HuH-7.5 (cell line): ENCODE data around the gene USE1.
"Not testable (repeated sequence)": the region's sequence is repeated elsewhere in the genome, so short reads cannot be mapped to it uniquely, and the experiment has no call there.

Experiments
- DNase-seq: peaks from one replicate; pipeline ENCODE4 v3.0.0; 2011; ENCODE audit warnings: low spot score

Gene USE1

GRCh38 chr19:17215127-17215971, at the start of gene USE1:
TSS of gene USE1 (plus strand) at chr19:17215357. CDS start at chr19:17215406, 49 bp downstream.
- peak; percentile 97 for DNase-seq

DNA sequence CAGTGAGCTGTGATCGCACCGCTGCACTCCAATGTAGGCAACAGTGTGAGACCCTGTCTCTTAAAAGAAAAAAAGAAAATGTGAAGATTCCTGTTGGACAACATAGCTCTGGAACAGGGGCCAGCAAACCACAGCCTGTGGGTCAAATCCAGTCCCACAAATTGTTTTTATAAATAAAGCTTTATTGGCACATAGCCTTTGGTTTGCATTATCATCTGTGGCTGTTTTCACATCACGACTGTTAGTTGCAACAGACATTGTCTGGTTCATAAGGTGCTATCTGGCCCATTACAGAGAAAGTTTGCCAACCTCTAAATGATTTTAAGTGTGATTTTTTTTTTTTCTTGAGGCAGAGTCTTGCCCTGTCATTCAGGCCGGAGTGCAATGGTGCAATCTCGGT, 49.4 kb upstream of the USE1 start:
- DNase-seq: no peak

GRCh38 chr19:17170538-17171297, 44.4 kb upstream of the USE1 start:
- DNase-seq: no peak

- DNase-seq: no peak
Measured at GRCh38 chr19:17171874-17172273, 43.3 kb upstream of the USE1 start.

DNA sequence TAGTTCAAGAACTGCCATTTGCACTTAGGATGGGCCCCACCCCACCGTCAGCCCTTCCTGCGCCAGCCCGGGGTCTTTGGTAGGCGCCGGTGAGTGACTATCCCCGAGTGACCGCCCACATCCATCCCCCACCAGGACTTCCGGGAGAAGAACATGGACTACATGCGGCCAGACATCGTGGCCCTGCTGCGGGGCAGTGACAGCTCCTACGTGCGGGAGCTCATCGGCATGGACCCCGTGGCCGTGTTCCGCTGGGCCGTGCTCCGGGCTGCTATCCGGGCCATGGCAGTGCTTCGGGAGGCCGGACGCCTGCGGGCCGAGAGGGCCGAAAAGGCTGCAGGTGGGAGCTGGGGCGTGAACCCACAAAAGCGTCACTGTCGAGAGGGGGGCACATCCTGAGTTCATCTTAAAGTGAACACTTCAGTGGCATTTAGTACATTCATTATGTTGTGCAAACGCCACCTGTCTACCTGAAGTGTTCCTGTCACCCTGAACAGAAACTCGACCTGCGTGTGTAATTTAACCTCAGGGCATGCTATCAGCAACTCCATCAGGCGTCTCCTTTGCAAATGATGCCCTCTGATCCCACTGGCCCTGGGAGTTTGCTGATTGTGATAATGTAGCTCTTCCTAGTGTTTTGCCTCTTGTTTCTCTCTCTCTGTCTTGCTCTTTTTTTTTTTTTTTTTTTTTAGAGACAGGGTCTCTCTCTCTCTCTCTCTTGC, 42.4 kb upstream of the USE1 start:
- DNase-seq: no peak

DNA sequence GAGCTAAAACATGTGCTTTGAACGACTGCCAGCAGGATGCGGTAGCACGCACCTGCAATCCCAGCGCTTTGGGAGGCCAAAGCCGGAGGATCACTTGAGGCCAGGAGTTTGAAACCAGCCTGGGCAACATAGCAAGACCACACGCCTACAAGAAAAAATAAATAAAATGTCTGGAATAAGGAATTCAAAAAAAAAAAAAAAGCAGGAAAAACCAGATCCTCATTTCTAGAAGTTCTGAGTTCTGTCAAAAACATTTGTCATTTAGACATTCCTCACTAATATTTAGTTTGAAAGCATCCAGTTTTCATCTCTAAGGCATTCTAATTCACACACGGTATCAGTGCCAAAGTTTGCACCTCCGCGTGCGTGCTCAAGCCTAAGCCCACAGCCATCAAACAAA, 36.9 kb upstream of the USE1 start:
- no peak for DNase-seq

- DNase-seq: no peak
Measured at GRCh38 chr19:17180997-17181702, 34.0 kb upstream of the USE1 start.

DNA sequence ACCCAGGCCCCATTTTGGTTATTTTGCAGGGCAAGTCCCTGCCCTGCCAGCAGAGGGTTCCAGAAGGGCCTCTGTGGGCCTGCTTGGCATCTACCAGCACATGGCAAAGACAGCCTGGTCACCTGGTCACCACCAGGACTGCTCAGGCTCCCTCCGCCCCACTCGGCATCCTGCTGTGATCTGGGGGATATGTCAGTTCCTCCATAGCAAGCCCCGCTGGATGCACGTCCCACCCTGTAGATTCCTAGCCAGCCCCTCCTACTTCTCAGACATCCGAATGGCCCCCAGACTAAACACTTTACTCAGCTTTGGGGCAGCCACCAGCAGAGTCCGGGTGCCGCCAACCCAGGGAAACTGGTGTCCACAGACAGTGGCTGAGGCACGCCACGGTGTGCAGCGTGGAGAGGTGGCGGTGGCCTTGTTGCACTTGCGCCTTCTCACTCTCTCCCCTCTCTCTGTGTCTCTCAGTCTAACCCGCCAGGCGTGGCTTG, 31.8 kb upstream of the USE1 start:
- no peak for DNase-seq

DNA sequence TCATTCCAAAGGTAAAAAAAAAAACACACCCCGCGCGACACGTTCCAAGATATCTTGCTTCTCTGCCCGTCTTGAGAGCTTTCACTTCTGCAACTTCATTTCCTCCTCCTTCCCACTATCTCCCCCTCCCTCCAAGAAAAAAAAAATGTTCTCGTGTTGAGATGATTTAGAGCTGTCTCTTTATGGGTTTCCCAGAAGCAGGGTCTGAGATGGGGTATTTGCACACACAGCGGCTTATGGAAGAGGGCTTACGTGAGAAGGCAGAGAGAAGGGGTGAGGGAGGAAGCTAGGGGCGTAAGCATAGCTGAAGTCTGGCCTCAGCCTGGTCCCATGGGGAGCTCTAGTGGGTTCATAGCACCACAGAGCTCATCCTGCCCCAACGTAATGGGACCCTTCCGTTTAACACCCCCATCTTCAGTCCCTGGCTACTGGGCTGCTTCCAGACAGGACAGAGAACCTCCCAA, 31.3 kb upstream of the USE1 start:
- no peak for DNase-seq

DNA sequence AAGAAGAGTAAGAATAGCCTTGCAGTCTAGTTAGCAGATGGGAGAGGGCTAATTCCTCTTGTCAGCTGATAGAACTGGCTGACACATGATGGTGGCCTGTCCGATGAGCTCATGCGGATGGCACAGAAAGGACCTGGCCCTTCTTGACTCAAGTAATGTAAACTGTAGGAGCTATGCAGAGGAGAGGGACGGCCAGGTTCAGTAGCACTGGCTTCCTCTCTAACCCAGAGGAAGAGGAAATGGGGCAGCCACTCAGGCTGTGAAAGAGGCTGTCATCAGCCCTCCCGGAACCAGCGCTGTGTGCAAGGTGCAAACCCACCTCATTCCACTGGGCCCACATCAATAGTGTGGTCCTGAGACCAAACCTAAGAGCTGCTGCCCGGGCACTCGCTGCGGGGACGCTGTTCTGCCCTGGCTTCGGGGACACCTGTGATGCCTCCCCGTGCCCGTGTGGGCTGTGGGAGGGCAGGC, 30.8 kb upstream of the USE1 start:
- DNase-seq: no peak

DNA sequence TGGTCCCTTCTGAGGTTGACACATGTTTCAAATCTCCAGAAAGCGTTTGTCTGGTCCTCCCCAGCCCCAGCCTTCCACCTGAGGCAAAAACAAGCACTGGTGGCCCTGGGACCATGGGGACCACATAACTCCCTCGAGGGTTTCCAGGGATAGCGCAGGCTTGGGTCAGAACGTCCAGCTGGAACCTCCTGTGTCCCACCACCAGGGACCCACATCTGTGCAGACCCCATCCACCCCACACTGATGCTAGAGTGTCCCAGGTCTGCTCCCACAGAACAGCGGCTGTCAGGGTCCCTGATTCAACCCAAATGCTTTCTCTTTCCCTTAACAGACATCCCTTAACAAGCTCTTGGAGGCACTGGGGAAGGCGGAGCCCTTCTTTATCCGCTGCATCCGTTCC, 29.6 kb upstream of the USE1 start:
- DNase-seq: no peak

GRCh38 chr19:17191736-17192135, 23.4 kb upstream of the USE1 start:
- DNase-seq: not testable (repeated sequence)

GRCh38 chr19:17192751-17193150, 22.4 kb upstream of the USE1 start:
- DNase-seq: no peak

DNA sequence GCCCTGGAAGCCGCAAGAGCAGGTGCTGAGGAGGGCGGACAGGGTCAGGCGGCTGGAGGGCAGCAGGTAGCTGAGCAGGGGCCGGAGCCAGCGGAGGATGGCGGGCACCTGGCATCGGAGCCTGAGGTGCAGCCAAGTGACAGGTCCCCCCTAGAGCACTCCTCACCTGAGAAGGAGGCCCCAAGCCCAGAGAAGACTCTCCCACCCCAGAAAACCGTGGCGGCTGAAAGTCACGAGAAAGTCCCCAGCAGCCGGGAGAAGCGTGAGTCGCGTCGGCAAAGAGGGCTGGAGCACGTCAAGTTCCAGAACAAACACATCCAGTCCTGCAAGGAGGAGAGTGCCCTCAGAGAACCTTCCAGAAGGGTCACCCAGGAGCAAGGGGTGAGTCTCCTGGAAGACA, 20.5 kb upstream of the USE1 start:
- DNase-seq: no peak

DNA sequence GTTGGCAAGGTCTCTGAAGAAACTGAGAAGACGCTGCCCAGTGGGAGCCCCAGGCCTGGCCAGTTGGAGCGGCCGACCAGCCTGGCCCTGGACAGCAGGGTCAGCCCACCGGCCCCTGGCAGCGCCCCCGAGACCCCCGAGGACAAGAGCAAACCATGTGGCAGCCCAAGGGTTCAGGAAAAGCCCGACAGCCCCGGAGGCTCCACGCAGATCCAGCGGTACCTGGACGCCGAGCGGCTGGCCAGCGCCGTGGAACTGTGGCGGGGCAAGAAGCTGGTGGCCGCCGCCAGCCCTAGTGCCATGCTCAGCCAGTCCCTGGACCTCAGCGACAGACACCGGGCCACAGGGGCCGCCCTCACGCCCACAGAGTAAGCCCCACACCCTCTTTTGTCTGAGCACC, 20.1 kb upstream of the USE1 start:
- DNase-seq: no peak

DNA sequence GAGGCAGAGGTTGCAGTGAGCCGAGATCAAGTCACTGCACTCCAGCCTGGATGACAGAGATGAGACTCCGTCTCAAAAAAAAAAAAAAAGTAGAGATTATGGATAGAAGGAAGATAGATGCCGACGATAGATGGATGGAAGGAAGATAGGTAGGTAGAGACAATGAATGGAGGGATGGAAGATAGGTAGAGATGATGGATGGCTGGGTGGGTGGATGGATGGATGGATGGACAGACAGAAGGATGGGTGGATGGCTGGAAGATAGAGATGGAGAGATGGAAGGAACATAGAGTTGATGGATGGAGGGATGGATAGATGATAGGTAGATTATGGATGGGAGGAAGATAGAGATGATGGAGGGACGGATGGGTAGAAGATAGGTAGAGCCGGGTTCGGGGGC, 18.5 kb upstream of the USE1 start:
- DNase-seq: no peak

DNA sequence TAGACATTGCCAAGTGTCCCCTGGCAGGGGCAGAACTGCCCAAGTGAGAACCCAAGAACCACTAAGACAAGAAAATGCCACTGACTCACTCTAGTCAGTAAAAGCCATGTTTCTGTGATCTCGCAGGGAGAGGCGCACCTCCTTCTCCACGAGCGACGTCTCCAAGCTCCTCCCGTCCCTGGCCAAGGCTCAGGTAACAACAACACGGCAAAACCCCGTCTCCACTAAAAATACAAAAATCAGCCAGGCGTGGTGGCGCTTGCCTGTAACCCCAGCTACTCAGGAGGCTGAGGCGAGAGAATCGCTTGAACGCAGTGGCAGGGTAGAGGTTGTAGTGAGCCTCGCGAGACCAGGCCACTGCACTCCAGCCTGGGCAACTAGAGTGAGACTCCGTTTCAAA, 17.5 kb upstream of the USE1 start:
- no peak for DNase-seq

DNA sequence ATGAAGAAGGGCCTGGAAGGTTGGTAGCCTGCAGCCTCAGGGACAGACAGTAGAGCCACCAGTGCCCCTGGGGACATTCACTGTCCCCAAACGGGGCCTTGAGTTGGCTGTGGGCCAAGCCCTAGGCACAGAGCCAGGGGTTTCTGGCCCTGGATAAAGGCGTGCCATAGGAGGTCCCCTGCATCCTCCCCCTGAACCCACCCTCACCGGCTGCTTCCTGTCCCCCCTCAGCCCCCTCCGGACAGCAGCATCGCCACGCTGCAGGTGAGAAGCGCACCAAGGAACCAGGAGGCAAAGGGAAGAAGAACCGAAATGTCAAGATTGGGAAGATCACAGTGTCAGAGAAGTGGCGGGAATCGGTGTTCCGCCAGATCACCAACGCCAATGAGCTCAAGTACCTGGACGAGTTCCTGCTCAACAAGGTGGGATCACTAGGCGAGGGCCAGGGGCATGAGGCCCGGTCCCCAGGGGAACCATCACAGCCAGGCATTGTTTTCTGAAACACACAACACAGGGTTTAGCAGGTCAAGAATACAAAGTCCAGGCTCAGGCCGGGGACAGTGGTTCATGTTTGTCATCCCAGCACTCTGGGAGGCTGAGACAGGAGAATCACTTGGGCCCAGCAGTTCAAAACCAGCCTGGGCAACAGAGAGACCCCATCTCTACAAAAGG, 14.6 kb upstream of the USE1 start:
- peak; percentile 70 for DNase-seq

- DNase-seq: no peak
Measured at GRCh38 chr19:17202249-17202648, 12.9 kb upstream of the USE1 start.

DNA sequence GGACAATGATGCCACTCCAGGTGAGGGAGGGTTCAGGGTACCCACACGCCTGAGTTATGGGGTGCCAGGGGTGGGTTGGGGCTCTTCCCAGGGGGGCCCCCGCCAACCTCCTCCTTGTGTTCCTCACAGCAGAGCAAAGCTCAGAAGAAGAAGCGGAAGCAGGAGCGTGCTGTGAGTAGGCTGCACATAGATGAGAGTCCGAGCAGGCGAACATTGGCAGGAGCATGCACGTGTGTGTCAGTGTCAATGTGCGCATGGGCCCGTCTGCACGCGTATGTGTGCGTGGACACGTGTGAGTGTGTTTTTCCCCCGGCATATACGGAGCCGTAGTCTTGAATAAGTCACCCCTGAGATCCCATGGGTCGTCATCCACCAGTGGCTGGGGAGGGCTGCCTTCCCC, 12.4 kb upstream of the USE1 start:
- no peak for DNase-seq
